IMR-90 (cell line): ENCODE data around the gene PTGS2. TPM values are rescaled to one million over a fixed set of nuclear protein-coding genes. Genes with fewer than 3 reads are reported as not detected.

ENCODE experiments used
- ATAC-seq: fragments of 200-7000 bp; cut with Tn5 transposase; 2 replicates; pipeline ENCODE4 v1.9.1; 2020; ENCODE audit warnings: low read depth, mild to moderate bottlenecking, moderate library complexity
- BruUV-seq: library from RNA; stranded (reverse); fragments of 400-500 nt; replicated peaks from 2 replicates; lab custom pipeline; 2021; lab: Mats Ljungman, UMichigan
- CTCF ChIA-PET: fragments of 300-600 bp; formaldehyde crosslinking; extraction: SDS; loops from one replicate; lab custom pipeline; 2021; ENCODE audit warnings: antibody characterized with exemption; lab: Yijun Ruan, JAX
- POLR2A ChIA-PET: fragments of 300-600 bp; sonication (Branson Sonifier 250); formaldehyde crosslinking; loops from one replicate; lab custom pipeline; 2022; ENCODE audit warnings: antibody characterized with exemption; ENCODE audit not compliant: unreplicated experiment; lab: Charles Lee
- DNase-seq: peaks from one replicate; pipeline ENCODE4 v3.0.0; 2013
- H2AFZ ChIP-seq: replicated peaks from 2 replicates; pipeline ENCODE3; 2013; ENCODE audit warnings: low read length, mild to moderate bottlenecking; ENCODE audit not compliant: poor library complexity
- H2AK5ac ChIP-seq: 2 replicates; pipeline ENCODE4 v1.6.1; 2013; ENCODE audit warnings: low read depth, low read length, inconsistent platforms
- H2AK9ac ChIP-seq: replicated peaks from 2 replicates; pipeline ENCODE3; 2013; ENCODE audit warnings: mild to moderate bottlenecking, low read depth, low read length, moderate library complexity; ENCODE audit not compliant: poor library complexity
- H2BK120ac ChIP-seq: 2 replicates; pipeline ENCODE4 v1.6.1; 2013; ENCODE audit warnings: low read depth, low read length, inconsistent platforms
- H2BK15ac ChIP-seq: 3 replicates; pipeline ENCODE4 v1.6.1; 2013; ENCODE audit warnings: low read depth, low read length, inconsistent platforms
- H2BK20ac ChIP-seq: 2 replicates; pipeline ENCODE4 v1.6.1; 2013; ENCODE audit warnings: low read depth, mild to moderate bottlenecking, inconsistent platforms, low read length, moderate library complexity
- H2BK5ac ChIP-seq: 2 replicates; pipeline ENCODE4 v1.6.1; 2013; ENCODE audit warnings: mild to moderate bottlenecking, low read depth, low read length, inconsistent platforms; ENCODE audit not compliant: poor library complexity, severe bottlenecking
- H3K14ac ChIP-seq: replicated peaks from 2 replicates; pipeline ENCODE4 v1.6.1; 2013; ENCODE audit warnings: low read depth, low read length, inconsistent platforms
- H3K18ac ChIP-seq: 2 replicates; pipeline ENCODE4 v1.6.1; 2013; ENCODE audit warnings: low read depth, low read length, control low read depth
- H3K23ac ChIP-seq: 2 replicates; pipeline ENCODE4 v1.6.1; 2013; ENCODE audit warnings: low read depth, low read length, inconsistent platforms
- H3K27ac ChIP-seq: 2 replicates; pipeline ENCODE4 v1.5.1; 2013; ENCODE audit warnings: mild to moderate bottlenecking, control low read depth, low read length; ENCODE audit not compliant: insufficient read depth
- H3K27me3 ChIP-seq: 2 replicates; pipeline ENCODE4 v1.6.1; 2013; ENCODE audit warnings: low read length; ENCODE audit not compliant: control insufficient read depth, insufficient read depth
- H3K36me3 ChIP-seq: 2 replicates; pipeline ENCODE4 v1.6.1; 2013; ENCODE audit warnings: low read length, mixed read lengths; ENCODE audit not compliant: control insufficient read depth, insufficient read depth
- H3K4ac ChIP-seq: 2 replicates; pipeline ENCODE4 v1.6.1; 2013; ENCODE audit warnings: low read depth, low read length, inconsistent platforms
- H3K4me1 ChIP-seq: 2 replicates; pipeline ENCODE4 v1.6.1; 2013; ENCODE audit warnings: low read length, mixed read lengths; ENCODE audit not compliant: control insufficient read depth, insufficient read depth
- H3K4me2 ChIP-seq: 2 replicates; pipeline ENCODE4 v1.6.1; 2013; ENCODE audit warnings: low read depth, mild to moderate bottlenecking, control low read depth, low read length, moderate library complexity
- H3K4me3 ChIP-seq: 2 replicates; pipeline ENCODE4 v1.5.1; 2013; ENCODE audit warnings: low read depth, mild to moderate bottlenecking, control low read depth, low read length, moderate library complexity; ENCODE audit not compliant: insufficient read depth
- H3K56ac ChIP-seq: 2 replicates; pipeline ENCODE4 v1.6.1; 2013; ENCODE audit warnings: low read length, inconsistent platforms; ENCODE audit not compliant: insufficient read depth; ENCODE audit errors: extremely low read depth
- H3K79me1 ChIP-seq, 2 experiments: 2 replicates each; pipeline ENCODE4 v1.6.1; 2013; ENCODE audit warnings: low read length in 2 of 2, inconsistent platforms in 1 of 2, low read depth in 1 of 2
- H3K9ac ChIP-seq: 2 replicates; pipeline ENCODE4 v1.6.1; 2013; ENCODE audit warnings: low read depth, low read length, control low read depth
- H3K9me1 ChIP-seq: 2 replicates; pipeline ENCODE4 v1.6.1; 2013; ENCODE audit warnings: low read length, inconsistent platforms; ENCODE audit not compliant: insufficient read depth
- H3K9me3 ChIP-seq: 2 replicates; pipeline ENCODE4 v1.6.1; 2013; ENCODE audit warnings: low read length; ENCODE audit not compliant: control insufficient read depth, insufficient read depth
- H4K20me1 ChIP-seq: 2 replicates; pipeline ENCODE4 v1.6.1; 2013; ENCODE audit warnings: low read length, inconsistent platforms; ENCODE audit not compliant: insufficient read depth
- H4K5ac ChIP-seq: 2 replicates; pipeline ENCODE4 v1.6.1; 2013; ENCODE audit warnings: mild to moderate bottlenecking, low read depth, low read length, control low read depth
- H4K8ac ChIP-seq, 2 experiments: 2 replicates each; pipeline ENCODE4 v1.6.1; 2013; ENCODE audit warnings: low read depth in 2 of 2, low read length in 2 of 2, control low read depth in 1 of 2, inconsistent platforms in 1 of 2
- H4K91ac ChIP-seq: 2 replicates; pipeline ENCODE4 v1.6.1; 2013; ENCODE audit warnings: low read depth, low read length, inconsistent platforms; ENCODE audit not compliant: insufficient read depth
- BHLHE40 ChIP-seq: fragments of 150-350 bp; IDR thresholded peaks from 2 replicates; pipeline ENCODE4 v1.6.1; 2016; ENCODE audit warnings: mild to moderate bottlenecking, low read depth, low read length
- CEBPB ChIP-seq: IDR thresholded peaks from 2 replicates; pipeline ENCODE4 v1.6.1; 2012; ENCODE audit warnings: low read depth, low read length, improper control_type of control experiment
- CHD1 ChIP-seq: IDR thresholded peaks from 2 replicates; pipeline ENCODE4 v1.6.1; 2012; ENCODE audit warnings: low read depth, low read length, improper control_type of control experiment
- CTCF ChIP-seq: conservative IDR thresholded peaks from 2 replicates; pipeline ENCODE4 v1.5.1; 2012; ENCODE audit warnings: mild to moderate bottlenecking, low read depth, low read length, improper control_type of control experiment
- ELK1 ChIP-seq: fragments of 150-350 bp; IDR thresholded peaks from 2 replicates; pipeline ENCODE4 v1.6.1; 2016; ENCODE audit warnings: low read depth, mild to moderate bottlenecking, low read length, moderate library complexity, borderline replicate concordance
- FOS ChIP-seq: fragments of 150-350 bp; IDR thresholded peaks from 2 replicates; pipeline ENCODE4 v1.6.1; 2016; ENCODE audit warnings: low read depth, low read length
- MAFK ChIP-seq: IDR thresholded peaks from 2 replicates; pipeline ENCODE4 v1.6.1; 2012; ENCODE audit warnings: low read depth, low read length, improper control_type of control experiment
- MAZ ChIP-seq: IDR thresholded peaks from 2 replicates; pipeline ENCODE4 v1.6.1; 2012; ENCODE audit warnings: low read depth, mild to moderate bottlenecking, low read length, improper control_type of control experiment, moderate library complexity, borderline replicate concordance
- MXI1 ChIP-seq: IDR thresholded peaks from 2 replicates; pipeline ENCODE4 v1.6.1; 2012; ENCODE audit warnings: low read depth, mild to moderate bottlenecking, low read length, moderate library complexity, borderline replicate concordance
- NFE2L2 ChIP-seq: fragments of 150-350 bp; IDR thresholded peaks from 2 replicates; pipeline ENCODE4 v1.6.1; 2016; ENCODE audit warnings: low read depth, mild to moderate bottlenecking, low read length
- POLR2A ChIP-seq: IDR thresholded peaks from 2 replicates; pipeline ENCODE4 v1.6.1; 2012; ENCODE audit warnings: mild to moderate bottlenecking, low read depth, low read length
- RAD21 ChIP-seq: IDR thresholded peaks from 2 replicates; pipeline ENCODE4 v1.6.1; 2012; ENCODE audit warnings: low read length, improper control_type of control experiment
- RCOR1 ChIP-seq: IDR thresholded peaks from 2 replicates; pipeline ENCODE4 v1.6.1; 2012; ENCODE audit warnings: mild to moderate bottlenecking, low read length, improper control_type of control experiment; ENCODE audit not compliant: insufficient replicate concordance
- RFX5 ChIP-seq: IDR thresholded peaks from 2 replicates; pipeline ENCODE4 v1.8.0; 2012; ENCODE audit warnings: low read depth, mild to moderate bottlenecking, low read length, moderate library complexity
- USF2 ChIP-seq: fragments of 150-350 bp; IDR thresholded peaks from 2 replicates; pipeline ENCODE4 v1.6.1; 2017; ENCODE audit warnings: mild to moderate bottlenecking, antibody characterized with exemption, low read length, low read depth
- WGBS, 2 experiments: methylation state at CpG; one replicate each; pipeline versions ENCODE4 v1.1.5 to v1.1.7; 2013; ENCODE audit warnings: missing lambda C conversion rate in 2 of 2; ENCODE audit not compliant: insufficient read length in 1 of 2; ENCODE audit errors: extremely low coverage in 2 of 2; 5-methylcytosine and 5-hydroxymethylcytosine counted together
- dilution Hi-C: fragments of 300-500 bp; cut with HindIII; formaldehyde crosslinking; loops from one replicate; pipeline ENCODE4 v1.14.3; 2018; ENCODE audit warnings: low sequenced_read_pairs; ENCODE audit not compliant: unreplicated experiment
- in situ Hi-C: fragments of 300-500 bp; cut with MboI; formaldehyde crosslinking; loops from 3 replicates; pipeline ENCODE4 v1.14.3; 2019; ENCODE audit warnings: low sequenced_read_pairs, inconsistent platforms, mixed read lengths
- intact Hi-C: fragments of 100-400 bp; cut with micrococcal nuclease; formaldehyde crosslinking; loops from 2 replicates; pipeline ENCODE4 v1.10.0; 2022
- polyA plus RNA-seq, 3 experiments: library from polyadenylated mRNA; depleted of rRNA; stranded (reverse); fragments of >200 nt; gene quantifications; 2 replicates each; pipeline ENCODE4 v1.2.3, GENCODE V29; 2012; ENCODE audit warnings: low replicate concordance in 1 of 3
- total RNA-seq: library from RNA; depleted of rRNA; stranded (reverse); fragments of >200 nt; gene quantifications from 2 replicates; pipeline ENCODE4 v1.2.3, GENCODE V29; 2012

PTGS2 gene
- total and polyA plus RNA-seq, 2 of the 4 experiments (the other 2 are of a cell fraction) = 3.4 to 4.8 TPM

- no peaks in the 10 kb centered on the region for H4K20me1 ChIP-seq
- ATAC-seq (no peak), DNase-seq (no peak)
- H4K8ac ChIP-seq = no peak overlapping the region
- no peak overlapping the region for H2AK9ac ChIP-seq
- H2AK5ac ChIP-seq = no peak overlapping the region
- no peak overlapping the region for H2BK5ac ChIP-seq
- no TSS peak for BruUV-seq
- H2BK15ac ChIP-seq = no peak overlapping the region
- no peaks in the 10 kb centered on the region for H3K27me3 ChIP-seq
- H3K9me3 ChIP-seq = no peaks in the 10 kb centered on the region
- H3K56ac ChIP-seq = no peak overlapping the region
- WGBS, 2 experiments = no CpG with 5 or more reads among the region's 8 CpGs
- no peak overlapping the region for H3K14ac ChIP-seq
- H3K79me1 ChIP-seq = no peaks in the 10 kb centered on the region
- H3K18ac ChIP-seq = no peak overlapping the region
- in situ Hi-C loops = no loop called here
- no peak overlapping the region for H3K4me2 ChIP-seq
- no peak overlapping the region for H4K5ac ChIP-seq
- intact Hi-C loops = no loop called here
- no peaks in the 10 kb centered on the region for H3K36me3 ChIP-seq
- no peak overlapping the region for H3K9ac ChIP-seq
- no peak overlapping the region for H2AFZ ChIP-seq
- no peak overlapping the region for H3K27ac ChIP-seq
- no peaks in the 10 kb centered on the region for H3K4me1 ChIP-seq
- no peak for TF ChIP-seq RFX5
- no peak for TF ChIP-seq BHLHE40
- TF ChIP-seq MAFK = no peak
- no peak for TF ChIP-seq CEBPB
- TF ChIP-seq POLR2A = no peak
- no peak for TF ChIP-seq CHD1
- TF ChIP-seq FOS = no peak
- no peak for TF ChIP-seq RCOR1
- no peak for TF ChIP-seq ELK1
- TF ChIP-seq MAZ = no peak
- TF ChIP-seq MXI1 = no peak
- no peak for TF ChIP-seq CTCF
- TF ChIP-seq NFE2L2 = no peak
- no peak for TF ChIP-seq USF2
- no peak for TF ChIP-seq RAD21
- no peaks in the 10 kb centered on the region; the same call in 1 of the 2 replicates for H3K9me1 ChIP-seq
- H2BK20ac ChIP-seq = no peak overlapping the region
- no peak overlapping the region for H3K4me3 ChIP-seq
- no peak overlapping the region for H2BK120ac ChIP-seq
- dilution Hi-C loops = no loop called here
- no peak overlapping the region for H3K4ac ChIP-seq
- CTCF ChIA-PET = interaction anchor here (0.6 kb wide), 1 partner anchor 20 kb away, joined by 3 read pairs; no protein-coding TSS in a partner anchor
- H3K23ac ChIP-seq = no peak overlapping the region
- no peak overlapping the region for H4K91ac ChIP-seq
- POLR2A ChIA-PET = no interaction called here
Measured at GRCh38 chr1:186703209-186703766, 23.1 kb upstream of the PTGS2 start.
